HG02938 (cell line): Measurements from ENCODE around the gene FGR.

ENCODE experiments used
- ATAC-seq: cut with Tn5 transposase; IDR thresholded peaks from one replicate; pipeline ENCODE4 v1.9.1; 2021; ENCODE audit warnings: mild to moderate bottlenecking, moderate library complexity; ENCODE audit not compliant: unreplicated experiment

The FGR gene

GRCh38 chr1:27590917-27591508 is 44.0 kb downstream of the FGR start:
- ATAC-seq = no peak

- no peak for ATAC-seq
These were observed 45.1 kb downstream of the FGR start for GRCh38 chr1:27589841-27590426.

DNA sequence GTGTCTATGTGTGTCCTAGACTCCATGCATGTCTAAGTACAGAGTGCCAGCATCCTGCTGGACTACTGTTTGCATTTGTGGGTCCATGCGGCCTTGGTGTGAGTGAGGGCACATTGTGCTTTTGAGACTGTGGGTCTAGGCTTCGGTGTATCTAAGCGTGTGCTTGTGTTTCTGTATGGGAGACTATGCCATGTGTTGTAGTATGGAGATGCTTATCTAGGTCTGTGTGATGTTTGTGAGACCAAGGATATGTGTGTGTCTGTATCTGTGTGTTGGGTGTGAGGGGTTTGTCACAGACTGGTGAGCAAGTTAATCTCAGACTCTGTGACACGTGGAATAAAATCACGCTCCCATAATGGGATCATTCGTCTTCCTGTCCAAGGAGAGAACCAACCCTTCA is 45.5 kb downstream of the FGR start:
- no peak for ATAC-seq

GRCh38 chr1:27588256-27589232 is 46.4 kb downstream of the FGR start:
- ATAC-seq = no peak

GRCh38 chr1:27585684-27586083 is 49.3 kb downstream of the FGR start:
- no peak for ATAC-seq

GRCh38 chr1:27584453-27584852 is 50.5 kb downstream of the FGR start:
- ATAC-seq = no peak

DNA sequence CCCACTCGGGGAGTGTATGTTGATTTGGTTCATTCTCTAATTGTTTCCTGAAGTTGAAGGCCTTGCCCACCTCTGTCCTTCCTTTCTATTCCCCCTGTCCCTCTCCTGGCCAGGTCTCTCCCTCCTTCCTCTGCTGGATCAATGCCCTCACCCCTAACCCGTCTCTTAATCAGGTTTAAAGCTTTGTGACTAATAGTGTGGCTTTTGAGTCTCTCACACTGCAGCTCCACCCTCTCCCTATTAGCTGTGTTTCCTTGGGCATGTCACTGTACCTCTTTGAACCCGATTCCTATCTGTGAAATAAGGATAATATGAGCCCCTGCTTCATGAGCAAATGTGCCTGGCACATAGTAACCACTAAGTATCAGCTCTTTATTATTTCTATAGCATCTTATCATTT is 51.5 kb downstream of the FGR start:
- ATAC-seq = no peak

DNA sequence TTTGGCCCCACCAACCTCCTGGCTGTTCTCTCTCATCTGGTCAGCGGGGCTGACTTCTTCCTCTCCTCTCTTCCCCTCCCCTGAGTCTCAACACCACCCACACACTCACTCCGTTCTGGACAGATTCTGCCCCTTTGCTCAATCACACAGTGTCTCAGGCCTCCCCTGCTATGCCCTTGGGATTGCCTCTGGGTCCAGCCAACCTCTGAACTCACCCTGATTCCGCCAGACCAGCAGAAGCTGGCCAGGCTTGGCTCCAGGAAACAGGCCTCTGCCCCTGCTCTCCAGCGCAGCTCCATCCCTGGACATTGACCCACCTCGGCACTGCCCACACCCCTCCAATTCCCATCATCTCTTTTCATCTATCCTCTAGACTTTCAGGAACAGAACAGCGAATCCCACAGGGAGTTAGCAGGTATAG is 53.2 kb downstream of the FGR start:
- ATAC-seq = no peak

- ATAC-seq = no peak
These were observed 57.3 kb downstream of the FGR start for GRCh38 chr1:27577504-27578188.

GRCh38 chr1:27576806-27577227 is 58.2 kb downstream of the FGR start:
- no peak for ATAC-seq

GRCh38 chr1:27575840-27576331 is 59.1 kb downstream of the FGR start:
- no peak for ATAC-seq

DNA sequence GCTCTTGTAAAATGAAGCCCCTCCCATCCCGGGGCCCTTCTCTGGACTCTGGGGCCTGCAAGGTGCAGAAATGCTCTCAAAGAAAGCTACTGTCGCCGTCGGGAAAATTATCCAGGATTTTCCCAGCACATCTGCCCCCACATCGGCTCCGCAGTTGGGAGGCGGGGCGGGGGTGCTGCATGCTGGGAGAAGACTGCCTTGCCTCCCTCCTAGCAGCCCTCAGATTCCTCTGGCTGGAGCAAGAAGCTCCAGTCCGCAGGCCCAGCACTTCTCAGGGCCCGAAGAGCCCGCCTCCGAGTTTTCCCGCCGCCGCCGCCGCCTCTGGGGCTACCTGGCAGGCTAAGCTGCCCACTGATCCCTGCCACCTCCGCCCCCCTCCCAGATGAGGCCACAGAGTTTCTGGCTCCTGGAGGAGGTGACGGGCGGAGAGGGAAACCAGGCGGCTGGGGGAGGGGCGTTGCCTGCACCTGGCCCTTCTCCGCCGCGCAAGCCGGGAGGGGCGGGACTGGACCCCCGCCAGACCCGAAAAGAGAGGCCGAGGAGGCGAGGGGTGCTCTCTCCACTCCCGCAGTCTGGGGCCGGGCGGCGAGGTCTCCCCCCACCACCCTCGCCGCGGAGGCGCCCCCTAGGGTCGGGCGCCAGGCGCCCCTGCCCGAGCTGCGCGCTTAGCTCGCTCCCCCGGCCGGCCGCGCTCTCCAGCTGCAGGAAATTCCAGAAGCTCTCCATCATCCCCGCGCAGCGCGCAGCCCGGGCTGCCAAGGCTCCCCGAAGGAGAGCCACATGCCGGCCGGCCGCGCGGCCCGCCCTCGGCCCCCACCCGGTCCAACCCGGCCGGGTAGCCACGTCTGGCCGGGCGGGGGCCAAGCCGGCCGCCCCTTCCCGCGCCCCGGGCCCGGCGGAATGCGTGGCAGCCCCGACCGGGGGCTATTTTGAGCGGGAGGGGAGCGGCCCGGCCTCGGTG is 59.8 kb downstream of the FGR start:
- ATAC-seq = no peak

- no peak for ATAC-seq
These were observed 60.8 kb downstream of the FGR start for GRCh38 chr1:27574001-27574781.

GRCh38 chr1:27572679-27573426 is 62.1 kb downstream of the FGR start:
- ATAC-seq = no peak

- ATAC-seq = no peak
These were observed 62.8 kb downstream of the FGR start for GRCh38 chr1:27572019-27572678.

DNA sequence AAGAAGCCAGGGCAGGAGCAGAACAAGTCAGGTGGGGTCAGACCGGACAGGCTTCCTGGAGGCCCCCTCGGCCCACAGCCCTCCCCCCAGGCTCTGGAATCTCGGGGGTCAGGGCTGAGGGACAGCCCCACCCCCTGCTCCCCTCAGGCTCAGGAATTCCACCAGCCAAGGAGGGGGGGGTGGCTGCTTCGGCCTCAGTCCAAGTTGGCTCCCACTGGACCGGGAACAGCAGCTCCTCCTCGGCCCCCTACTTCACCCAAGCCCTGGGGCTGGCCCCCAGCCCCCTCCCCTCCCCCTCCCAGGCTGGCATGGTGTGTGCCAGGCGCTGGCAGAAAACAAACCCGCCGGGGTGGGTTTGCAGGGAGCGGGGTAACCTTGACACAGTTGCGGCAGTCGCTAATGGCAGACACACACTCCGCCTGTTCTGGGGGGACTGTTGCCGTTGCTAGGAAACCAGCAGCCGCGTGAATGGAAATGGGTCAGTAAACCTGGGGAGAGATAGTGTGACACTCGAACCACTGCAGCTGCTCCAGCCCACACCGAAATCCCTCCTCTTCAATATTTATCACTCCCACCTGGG is 63.5 kb downstream of the FGR start:
- no peak for ATAC-seq

DNA sequence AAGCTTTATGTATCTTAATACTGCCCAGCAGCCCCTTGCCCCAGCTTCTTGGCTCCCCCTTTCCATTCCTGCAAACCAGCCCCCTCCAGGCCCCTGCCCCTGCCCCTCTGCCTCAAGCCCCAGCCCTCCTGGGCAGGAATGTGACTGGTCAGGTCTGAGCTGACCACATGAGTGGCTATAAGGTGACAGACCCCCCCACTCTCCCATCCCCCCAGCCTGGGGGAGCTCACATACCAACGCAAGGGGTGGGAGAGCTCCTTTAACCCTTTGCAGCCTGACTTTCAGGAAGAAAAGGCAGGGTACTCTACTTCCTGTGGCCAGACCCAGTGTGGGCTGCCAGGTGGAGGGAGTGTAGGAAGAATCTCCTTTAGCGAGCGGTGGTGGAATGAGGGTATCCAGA is 64.2 kb downstream of the FGR start:
- ATAC-seq = no peak

DNA sequence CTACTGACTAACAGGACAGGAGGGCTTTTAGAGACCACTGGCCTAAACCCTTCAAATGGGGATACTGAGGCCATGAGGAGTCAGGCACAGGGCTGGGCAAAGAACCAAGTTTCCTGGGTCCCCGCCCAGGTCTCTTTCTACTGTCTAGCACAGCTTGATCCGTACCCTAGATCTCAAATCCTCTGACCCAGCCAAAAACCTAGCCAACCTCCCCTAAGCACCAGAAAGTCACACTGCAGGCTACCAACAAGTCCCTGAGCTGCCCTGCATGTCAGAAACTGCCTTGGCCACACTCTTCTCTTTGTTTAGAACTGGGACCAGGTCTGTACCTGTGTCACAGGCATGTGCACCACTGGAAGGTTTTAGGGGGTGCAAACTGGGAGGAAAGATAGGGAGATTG is 64.6 kb downstream of the FGR start:
- no peak for ATAC-seq
